D341Med (cell line): ENCODE results near the gene PRRX2.
A peak's percentile ranks its signal among the peaks of the same experiment; 100 is the strongest.
"Not testable (repeated sequence)": the region's sequence is repeated elsewhere in the genome, so short reads cannot be mapped to it uniquely, and the experiment has no call there.

ENCODE experiments used
- DNase-seq: peaks from one replicate; pipeline ENCODE4 v3.0.0; 2012; ENCODE audit warnings: low spot score

PRRX2 gene

GRCh38 chr9:129735546-129735945, 70.1 kb downstream of the PRRX2 start:
- no peak for DNase-seq

GRCh38 chr9:129736334-129736733, 70.9 kb downstream of the PRRX2 start:
- DNase-seq = no peak

DNA sequence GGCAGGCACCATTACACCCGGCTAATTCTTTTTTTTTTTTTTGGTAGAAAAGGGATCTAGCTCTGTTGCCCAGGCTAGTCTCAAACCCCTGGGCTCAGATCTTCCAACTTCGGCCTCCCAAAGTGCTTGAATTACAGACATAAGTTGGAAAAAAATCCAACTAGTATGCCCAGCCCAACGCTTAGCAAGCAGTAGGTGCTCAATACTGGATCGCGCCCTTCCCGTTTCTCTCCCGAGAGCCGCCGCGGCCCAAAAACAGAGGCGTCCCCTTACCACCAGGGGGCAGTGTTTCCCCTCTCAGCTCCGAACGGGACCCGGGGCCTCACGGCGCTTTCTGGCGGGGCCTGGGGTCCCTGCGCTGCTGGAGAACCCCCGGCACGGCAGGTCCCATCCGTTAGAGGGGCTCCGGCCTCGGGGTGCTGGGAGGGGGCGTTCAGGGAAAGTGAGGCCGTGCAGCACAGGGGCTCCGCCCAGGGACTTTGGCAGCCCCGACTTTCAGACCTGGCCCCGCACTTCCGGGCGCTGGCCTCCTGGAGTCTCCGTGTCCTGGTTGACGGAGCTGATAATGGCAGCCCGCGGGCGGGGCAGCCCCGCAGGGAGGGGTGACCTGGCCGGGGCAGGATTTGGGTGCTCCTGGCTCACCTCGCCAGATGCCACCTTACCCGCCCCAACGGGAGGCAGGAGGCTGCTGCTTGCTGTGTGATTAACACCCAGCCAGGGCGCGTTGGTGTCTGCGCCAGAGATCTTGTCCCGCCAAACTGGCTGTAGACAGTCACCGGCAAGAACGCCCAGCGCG, 72.2 kb downstream of the PRRX2 start:
- peak; percentile 92 for DNase-seq

GRCh38 chr9:129739432-129739831, 74.0 kb downstream of the PRRX2 start:
- no peak for DNase-seq

DNA sequence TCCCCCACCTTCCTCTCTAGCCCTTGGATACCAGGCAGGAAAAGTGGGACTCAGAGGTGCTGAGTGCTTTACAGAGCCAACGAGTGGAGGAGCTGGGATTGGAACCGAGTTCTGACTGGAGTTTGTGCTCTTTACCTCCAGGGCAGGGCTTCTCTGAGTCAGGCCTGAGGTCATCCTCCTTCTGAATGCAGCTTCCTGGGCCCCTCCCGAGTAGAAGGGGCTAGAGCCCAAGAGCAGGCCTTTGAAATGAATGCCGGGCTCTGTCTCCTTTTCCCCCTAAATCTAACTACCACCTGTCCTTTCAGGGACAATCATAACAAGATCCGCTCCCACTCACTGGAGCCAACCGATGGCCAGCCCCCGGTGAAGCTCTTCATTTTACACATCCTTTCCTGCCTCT, 74.7 kb downstream of the PRRX2 start:
- DNase-seq = no peak

- DNase-seq = no peak
Measured at GRCh38 chr9:129740666-129741464, 75.4 kb downstream of the PRRX2 start.

- no peak for DNase-seq
Measured at GRCh38 chr9:129745200-129745599, 79.8 kb downstream of the PRRX2 start.

DNA sequence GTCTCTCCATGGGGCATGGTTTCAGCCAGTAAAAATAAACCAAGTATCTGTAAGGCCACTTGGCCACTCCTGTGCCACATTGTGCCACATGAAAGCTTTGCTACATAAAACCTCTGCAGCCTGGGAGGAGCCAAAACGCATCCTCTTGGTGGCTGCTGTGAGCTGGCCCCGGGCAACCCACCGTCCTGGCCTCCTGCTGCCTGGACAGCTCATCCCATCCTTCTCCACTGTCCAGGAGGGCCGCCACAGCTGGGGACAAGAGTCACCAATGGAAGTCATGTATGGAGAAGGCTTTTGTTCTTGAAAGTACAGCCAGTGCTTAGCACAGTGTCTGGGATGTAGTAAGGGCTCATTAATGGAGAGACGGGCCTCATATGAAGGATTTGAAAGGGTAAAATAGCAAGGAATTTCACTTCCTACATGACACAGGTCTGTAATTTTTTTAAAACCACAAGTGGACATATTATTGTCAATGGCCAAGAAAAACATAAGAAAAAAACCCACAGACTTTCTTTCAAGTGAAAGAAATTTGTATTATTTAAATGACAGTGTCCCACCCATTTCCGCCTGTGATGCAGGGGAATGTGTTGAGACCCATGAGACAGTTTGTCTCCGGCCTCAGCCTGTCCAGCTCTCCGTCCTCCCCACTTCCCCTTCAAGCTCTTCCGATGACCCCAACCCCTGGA, 80.8 kb downstream of the PRRX2 start:
- no peak for DNase-seq

- no peak for DNase-seq
Measured at GRCh38 chr9:129748249-129748648, 82.8 kb downstream of the PRRX2 start.

DNA sequence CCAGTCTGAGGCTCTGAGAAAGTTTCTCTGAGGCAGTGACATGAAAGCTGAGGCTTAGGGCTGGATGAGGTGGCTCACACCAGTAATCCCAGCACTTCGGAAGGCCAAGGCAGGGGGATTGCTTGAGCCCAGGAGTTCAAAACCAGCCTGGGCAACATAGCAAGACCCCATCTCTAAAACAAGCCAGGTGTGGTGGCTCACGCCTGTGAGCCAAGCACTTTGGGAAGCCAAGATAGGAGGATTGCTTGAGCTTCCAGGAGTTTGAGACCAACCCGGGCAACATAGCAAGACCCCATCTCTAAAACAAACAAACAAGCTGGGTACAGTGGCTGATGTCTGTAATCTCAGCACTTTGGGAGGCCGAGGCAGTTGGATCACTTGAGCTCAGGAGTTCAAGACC, 83.6 kb downstream of the PRRX2 start:
- DNase-seq = not testable (repeated sequence)

DNA sequence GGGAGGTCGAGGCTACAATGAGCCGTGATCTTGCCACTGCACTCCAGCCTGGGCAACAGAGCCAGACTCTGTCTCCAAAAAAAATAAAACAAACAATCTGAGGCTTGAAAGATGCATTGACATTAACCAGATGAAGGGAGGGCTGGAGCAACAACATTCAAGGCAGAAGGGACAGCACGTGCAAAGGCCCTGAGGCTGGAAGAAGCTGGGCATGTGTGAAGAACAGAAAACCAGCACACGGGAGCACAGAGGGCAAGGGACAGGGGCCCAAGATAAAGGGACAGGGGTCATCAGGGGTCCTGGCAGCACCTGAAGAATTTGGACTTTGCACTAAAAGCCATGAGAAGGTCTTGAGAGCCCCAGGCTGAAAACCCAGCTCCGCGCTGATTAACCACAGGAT, 84.1 kb downstream of the PRRX2 start:
- DNase-seq = no peak

- no peak for DNase-seq
Measured at GRCh38 chr9:129750013-129750638, 84.7 kb downstream of the PRRX2 start.

DNA sequence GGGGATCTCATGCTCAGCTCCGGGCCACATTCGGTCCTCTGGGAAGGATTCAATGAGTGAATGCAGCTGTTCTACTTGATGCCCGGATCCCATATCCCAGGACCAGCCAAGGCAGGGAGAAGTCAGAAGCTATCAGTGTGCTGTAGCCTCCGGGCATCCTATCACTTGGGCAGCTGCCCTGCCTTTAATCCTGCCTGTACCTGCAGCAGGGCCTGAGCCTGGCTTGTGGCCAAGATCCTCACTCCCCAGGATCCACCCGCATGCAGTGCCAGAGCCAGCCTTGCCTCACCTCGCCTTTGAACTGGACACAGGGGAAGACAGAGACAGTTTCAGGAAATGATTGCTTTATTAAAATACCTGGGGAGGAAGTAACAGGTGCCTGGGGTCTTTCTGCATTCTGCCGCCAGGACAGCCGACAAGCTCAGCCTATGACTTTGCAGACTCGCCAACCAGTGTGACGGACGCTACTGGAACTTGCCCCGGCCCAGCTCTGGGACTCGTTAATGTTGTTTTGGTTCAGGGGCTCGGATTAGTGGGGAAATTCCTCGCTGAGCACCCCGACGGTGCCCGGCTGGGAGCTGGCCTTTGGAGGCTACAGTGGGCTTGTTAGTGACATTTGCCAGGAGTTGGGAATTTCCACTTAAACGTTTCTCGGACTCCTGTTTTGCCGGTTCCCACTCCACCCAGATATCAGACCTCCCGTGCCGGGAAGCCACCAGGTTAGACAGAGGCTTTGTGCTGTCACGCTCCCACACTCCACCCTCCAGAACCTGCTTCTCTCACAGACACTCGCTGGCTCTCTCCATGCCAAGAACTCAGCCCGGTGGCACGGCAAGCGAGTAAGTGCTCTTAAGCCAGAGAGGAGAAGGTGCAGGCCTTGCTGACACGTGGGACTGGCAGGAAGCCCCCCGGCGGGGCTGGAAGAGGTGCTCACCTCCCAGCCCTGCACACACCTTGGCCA, 86.7 kb downstream of the PRRX2 start:
- no peak for DNase-seq

DNA sequence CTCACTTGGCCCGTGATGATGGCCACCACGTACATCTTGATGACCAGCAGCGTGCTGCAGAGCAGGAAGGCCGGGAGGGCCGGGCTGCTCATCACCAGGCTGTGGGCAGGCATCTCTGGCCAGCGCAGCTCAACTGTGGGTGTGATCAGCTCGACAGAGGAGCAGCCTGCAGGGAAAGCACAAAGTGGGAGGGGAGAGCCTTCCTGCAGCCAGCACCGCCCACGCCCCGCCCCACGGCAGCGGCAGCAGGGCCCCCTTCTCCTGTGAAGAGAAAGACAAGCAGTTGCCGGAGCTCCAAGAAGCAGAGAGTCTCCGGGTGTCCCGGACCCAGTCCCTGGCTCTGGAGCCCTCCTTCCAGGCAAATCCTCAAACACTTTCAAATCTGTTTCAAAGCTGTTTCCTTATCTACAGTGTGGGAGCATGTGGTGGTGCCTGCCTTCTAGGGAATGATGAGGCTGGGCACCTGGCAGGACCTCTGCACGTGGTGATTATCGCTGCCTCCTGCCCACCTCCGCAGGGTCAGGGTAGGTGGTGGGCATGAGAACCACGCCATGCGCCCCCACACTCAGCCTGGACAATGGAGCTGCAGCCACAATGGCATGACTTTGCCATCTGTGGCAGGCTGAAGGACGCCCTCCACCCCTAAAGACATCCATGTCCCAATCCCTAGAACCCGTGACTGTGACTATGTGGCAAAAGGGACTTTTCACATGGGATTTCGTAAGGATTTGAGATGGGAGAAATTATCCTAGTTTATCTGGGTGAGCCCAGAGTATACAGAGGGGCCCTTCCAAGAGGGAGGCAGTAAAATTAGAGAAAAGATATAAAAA, 87.7 kb downstream of the PRRX2 start, which contains the start of gene PTGES:
TSS of gene PTGES (minus strand) at position 143 of the 830 bp plus-strand sequence. CDS start at position 113, 30 bp downstream.
- peak; percentile 66 for DNase-seq

DNA sequence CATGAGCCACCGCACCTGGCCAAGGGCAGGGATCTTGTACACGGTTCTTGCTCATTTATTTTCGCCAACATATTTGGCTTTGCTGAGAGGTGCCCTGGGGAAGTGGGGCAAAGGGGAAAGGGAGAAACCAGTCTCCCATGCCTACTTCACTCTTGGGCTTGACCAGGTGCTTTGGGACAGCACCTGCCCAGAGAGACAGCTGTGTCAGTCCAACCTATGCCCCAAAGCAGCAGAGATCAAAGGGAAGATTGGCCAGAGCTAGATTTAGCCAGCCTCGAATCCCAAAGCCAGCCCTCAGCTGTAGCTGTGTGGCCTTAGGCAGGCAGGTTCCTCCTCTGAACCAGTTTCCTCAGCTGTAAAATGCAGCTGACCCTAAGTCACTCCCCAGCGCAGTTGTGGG, 89.7 kb downstream of the PRRX2 start:
- DNase-seq = no peak

DNA sequence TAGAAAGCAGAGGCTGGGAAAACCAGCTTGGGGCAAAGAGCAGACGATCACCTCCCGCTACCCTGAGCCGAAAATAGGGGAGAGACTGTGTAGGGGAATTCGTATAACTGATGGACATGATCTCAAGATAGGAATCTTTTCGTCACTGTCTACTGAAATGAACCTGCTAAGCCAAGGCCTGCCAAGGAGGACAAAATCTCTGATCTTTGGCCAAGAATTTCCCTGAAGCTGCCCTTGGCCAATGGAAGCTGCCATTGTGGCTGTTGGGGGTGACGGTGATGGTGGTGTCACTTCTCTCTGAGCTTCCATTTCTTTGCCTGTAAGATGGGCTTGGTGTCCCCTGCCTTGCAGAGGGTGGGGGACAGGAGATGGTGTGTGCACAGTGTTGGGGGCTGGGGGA, 90.7 kb downstream of the PRRX2 start:
- DNase-seq = no peak

- DNase-seq = no peak
Measured at GRCh38 chr9:129757045-129757444, 91.6 kb downstream of the PRRX2 start.

GRCh38 chr9:129759319-129759718, 93.9 kb downstream of the PRRX2 start:
- DNase-seq = no peak

GRCh38 chr9:129759804-129760502, 94.5 kb downstream of the PRRX2 start:
- no peak for DNase-seq
